Measurements from ENCODE around the gene TNRC6B.
A peak's percentile ranks its signal among the peaks of the same experiment; 100 is the strongest.

TNRC6B gene

DNA sequence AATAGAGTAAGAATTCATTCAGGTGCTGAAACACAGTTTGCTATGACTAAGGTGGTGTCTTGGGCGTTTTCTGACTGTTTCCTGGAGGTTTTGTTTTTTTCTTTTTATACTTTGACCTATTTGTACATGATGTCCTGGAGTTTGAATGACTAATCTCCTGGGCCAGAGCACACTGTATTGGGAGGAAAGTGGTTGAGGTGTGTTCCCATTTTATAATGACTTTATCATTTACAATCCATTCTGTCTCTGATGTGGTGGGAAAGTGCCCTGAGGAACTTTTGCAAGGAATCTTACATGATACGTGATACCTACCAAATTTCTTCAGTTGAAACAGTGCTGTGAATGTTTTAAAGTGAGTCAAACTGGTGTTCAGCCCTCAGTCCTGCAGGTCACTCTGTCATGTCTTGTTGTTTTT is 80.8 kb downstream of the TNRC6B start:
- H3K36me3 Mint-ChIP-seq: peaks cover 26% of the 10 kb centered on the region
- H3K9me3 Mint-ChIP-seq: no peaks in the 10 kb centered on the region
- no peak for DNase-seq (ENCODE audit: low spot score in 2 of 2)
- peaks cover 50% of the 10 kb centered on the region for H3K4me1 Mint-ChIP-seq
- ATAC-seq: peak; percentile 96
- peak overlapping the region; percentile 12 for H3K4me3 Mint-ChIP-seq
- H3K27ac Mint-ChIP-seq: peak overlapping the region; percentile 63

- H3K4me1 Mint-ChIP-seq: peaks cover 64% of the 10 kb centered on the region
- ATAC-seq: no peak
Measured at GRCh38 chr22:40261783-40262182, 84.1 kb downstream of the TNRC6B start.

DNA sequence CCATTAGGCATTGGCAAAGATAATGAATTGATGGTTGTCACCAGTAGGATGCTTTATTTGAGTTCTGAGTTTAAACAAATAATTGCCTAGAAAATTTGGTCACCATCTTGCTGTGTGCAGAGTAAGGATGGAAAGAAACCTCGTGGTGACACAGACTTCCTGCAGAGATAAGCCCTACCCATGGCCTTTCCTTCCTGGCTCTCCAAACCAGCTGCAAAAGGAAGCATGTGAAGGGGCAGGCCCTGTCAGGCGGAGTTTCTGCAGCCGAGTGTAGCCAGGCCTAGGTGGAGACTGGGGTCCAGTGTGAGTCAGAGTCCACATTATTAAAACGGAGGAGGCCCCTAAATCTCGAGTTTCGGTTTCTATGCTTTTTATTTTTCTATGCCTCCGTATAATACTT is 85.5 kb downstream of the TNRC6B start:
- ATAC-seq: no peak
- Mint-ChIP-seq H3K4me1 (peaks cover 50% of the 10 kb centered on the region), H3K27ac (no peak overlapping the region), H3K36me3 (peaks cover 56% of the 10 kb centered on the region), H3K4me3 (no peak overlapping the region), H3K9me3 (no peaks in the 10 kb centered on the region)
- DNase-seq (ENCODE audit: low spot score in 2 of 2): no peak

More at GRCh38 chr22:40261783-40262182, 84.1 kb downstream of the TNRC6B start:
- DNase-seq (ENCODE audit: low spot score in 2 of 2): no peak
- Mint-ChIP-seq H3K4me3 (no peak overlapping the region), H3K36me3 (peaks cover 53% of the 10 kb centered on the region), H3K27ac (no peak overlapping the region), H3K9me3 (no peaks in the 10 kb centered on the region)

DNA sequence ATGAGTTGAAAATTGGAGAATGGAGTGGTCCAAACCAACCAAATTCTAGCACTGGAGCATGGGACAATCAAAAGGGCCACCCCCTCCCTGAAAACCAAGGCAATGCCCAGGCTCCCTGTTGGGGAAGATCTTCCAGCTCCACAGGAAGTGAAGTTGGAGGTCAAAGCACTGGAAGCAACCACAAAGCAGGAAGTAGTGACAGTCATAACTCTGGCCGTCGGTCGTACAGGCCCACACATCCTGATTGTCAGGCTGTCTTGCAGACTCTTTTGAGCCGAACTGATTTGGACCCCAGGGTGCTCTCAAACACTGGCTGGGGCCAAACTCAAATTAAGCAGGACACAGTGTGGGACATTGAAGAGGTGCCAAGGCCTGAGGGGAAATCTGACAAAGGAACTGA is 88.1 kb downstream of the TNRC6B start:
- H3K4me3 Mint-ChIP-seq: no peak overlapping the region
- peaks cover 70% of the 10 kb centered on the region for H3K36me3 Mint-ChIP-seq
- peak; percentile 53 for ATAC-seq

DNA sequence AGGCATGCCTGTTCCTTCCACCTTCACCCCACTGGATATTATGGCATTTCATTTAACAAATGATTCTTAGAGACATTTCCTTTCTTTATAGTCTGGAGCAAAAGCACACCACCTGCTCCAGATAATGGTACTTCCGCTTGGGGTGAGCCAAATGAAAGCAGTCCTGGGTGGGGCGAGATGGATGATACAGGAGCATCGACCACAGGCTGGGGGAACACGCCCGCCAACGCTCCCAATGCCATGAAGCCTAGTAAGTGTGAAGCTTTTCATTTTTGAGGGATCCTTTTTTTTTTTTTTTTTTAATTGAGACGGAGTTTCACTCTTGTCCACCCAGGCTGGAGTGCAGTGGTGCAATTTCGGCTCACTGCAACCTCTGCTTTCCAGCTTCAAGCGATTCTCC is 92.3 kb downstream of the TNRC6B start:
- Mint-ChIP-seq H3K9me3 (no peaks in the 10 kb centered on the region), H3K4me1 (peaks cover 13% of the 10 kb centered on the region), H3K36me3 (peaks cover 74% of the 10 kb centered on the region), H3K4me3 (no peak overlapping the region), H3K27ac (no peak overlapping the region)
- DNase-seq (ENCODE audit: low spot score in 2 of 2) (no peak), ATAC-seq (no peak)

More for the DNA sequence above, 88.1 kb downstream of the TNRC6B start:
- Mint-ChIP-seq H3K9me3 (no peaks in the 10 kb centered on the region), H3K27ac (peak overlapping the region; percentile 75), H3K4me1 (peaks cover 37% of the 10 kb centered on the region)
- DNase-seq (ENCODE audit: low spot score in 2 of 2): no peak

- no peak for DNase-seq (ENCODE audit: low spot score in 2 of 2)
- H3K27ac Mint-ChIP-seq: peak overlapping the region; percentile 26
- peaks cover 12% of the 10 kb centered on the region for H3K4me1 Mint-ChIP-seq
- no peak overlapping the region for H3K4me3 Mint-ChIP-seq
- peaks cover 73% of the 10 kb centered on the region for H3K36me3 Mint-ChIP-seq
- no peak for ATAC-seq
- H3K9me3 Mint-ChIP-seq: no peaks in the 10 kb centered on the region
Measured at GRCh38 chr22:40270748-40271373, 93.1 kb downstream of the TNRC6B start.

GRCh38 chr22:40271440-40271839 is 93.7 kb downstream of the TNRC6B start:
- H3K36me3 Mint-ChIP-seq: peaks cover 71% of the 10 kb centered on the region
- H3K4me1 Mint-ChIP-seq: peaks cover 13% of the 10 kb centered on the region
- no peak overlapping the region for H3K4me3 Mint-ChIP-seq
- no peak for DNase-seq (ENCODE audit: low spot score in 2 of 2)
- no peak for ATAC-seq
- H3K9me3 Mint-ChIP-seq: no peaks in the 10 kb centered on the region
- peak overlapping the region; percentile 26 for H3K27ac Mint-ChIP-seq

GRCh38 chr22:40273319-40273718 is 95.6 kb downstream of the TNRC6B start:
- no peaks in the 10 kb centered on the region for H3K9me3 Mint-ChIP-seq
- H3K36me3 Mint-ChIP-seq: peaks cover 69% of the 10 kb centered on the region
- no peak overlapping the region for H3K27ac Mint-ChIP-seq
- DNase-seq (ENCODE audit: low spot score in 2 of 2) (no peak), ATAC-seq (no peak)
- peaks cover 16% of the 10 kb centered on the region for H3K4me1 Mint-ChIP-seq
- no peak overlapping the region for H3K4me3 Mint-ChIP-seq

DNA sequence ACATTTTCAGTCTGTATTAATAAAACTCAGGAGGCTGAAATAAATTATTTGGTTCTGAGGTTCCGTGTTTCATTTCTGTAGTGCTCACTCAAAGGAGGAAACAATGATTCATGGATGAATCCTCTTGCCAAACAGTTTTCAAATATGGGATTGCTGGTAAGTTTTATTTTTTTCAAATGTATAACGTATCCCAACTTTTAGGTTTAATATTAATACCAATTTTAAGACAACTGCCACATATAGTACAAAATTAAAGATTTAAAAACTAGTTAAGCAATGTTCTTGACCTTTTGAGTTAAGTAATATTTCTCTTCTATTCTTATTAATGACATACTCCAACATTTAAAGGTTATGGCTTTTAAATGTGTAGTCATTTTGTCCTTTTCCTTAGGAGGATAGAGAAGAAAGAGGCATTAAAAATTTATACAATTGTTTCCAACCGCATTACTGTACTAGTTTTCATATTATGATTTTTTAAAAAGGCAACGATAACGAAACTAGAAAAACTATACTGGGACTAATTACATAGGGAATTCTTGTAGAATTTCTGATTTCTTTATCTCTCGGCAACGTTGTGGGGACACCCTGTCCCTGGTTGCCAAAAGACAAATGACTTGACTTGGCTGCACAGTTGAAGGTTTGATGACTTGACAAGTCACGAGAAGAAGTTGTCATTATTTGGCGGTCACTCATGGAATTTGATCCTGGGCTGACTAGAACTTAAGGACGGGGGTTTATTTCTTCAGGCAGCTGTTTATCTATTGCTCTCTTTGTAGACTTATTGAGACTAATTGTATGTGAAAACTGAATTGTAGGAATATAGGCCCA is 99.5 kb downstream of the TNRC6B start:
- no peak for ATAC-seq
- H3K27ac Mint-ChIP-seq: peak overlapping the region; percentile 95
- H3K4me3 Mint-ChIP-seq: peak overlapping the region; percentile 74
- H3K36me3 Mint-ChIP-seq: peaks cover 70% of the 10 kb centered on the region
- DNase-seq (ENCODE audit: low spot score in 2 of 2): no peak
- H3K9me3 Mint-ChIP-seq: no peaks in the 10 kb centered on the region
- H3K4me1 Mint-ChIP-seq: peaks cover 16% of the 10 kb centered on the region

DNA sequence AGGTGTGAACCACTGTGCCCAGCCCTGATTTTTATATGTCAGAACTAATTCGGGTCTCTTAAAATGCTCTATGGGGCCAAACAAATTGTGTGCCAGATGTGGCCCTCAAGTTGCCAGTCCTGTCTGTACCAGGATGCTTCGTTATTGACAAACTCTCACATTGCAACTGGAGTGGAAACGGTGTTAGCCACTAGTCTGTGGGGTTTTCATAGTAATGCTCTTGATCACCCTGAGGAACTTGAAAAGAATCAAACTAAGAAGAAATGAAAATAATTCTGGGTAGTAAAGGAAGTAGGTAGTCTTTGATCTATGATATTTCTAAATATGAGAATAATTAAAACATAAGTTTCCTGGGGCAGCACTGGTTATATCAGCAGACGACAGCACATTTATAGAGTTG is 101.3 kb downstream of the TNRC6B start:
- H3K4me3 Mint-ChIP-seq: no peak overlapping the region
- H3K4me1 Mint-ChIP-seq: peaks cover 16% of the 10 kb centered on the region
- peak overlapping the region; percentile 20 for H3K27ac Mint-ChIP-seq
- H3K9me3 Mint-ChIP-seq: no peaks in the 10 kb centered on the region
- ATAC-seq: no peak
- H3K36me3 Mint-ChIP-seq: peaks cover 66% of the 10 kb centered on the region
- no peak for DNase-seq (ENCODE audit: low spot score in 2 of 2)

GRCh38 chr22:40281717-40282116 is 104.0 kb downstream of the TNRC6B start:
- peaks cover 17% of the 10 kb centered on the region for H3K4me1 Mint-ChIP-seq
- no peak for DNase-seq (ENCODE audit: low spot score in 2 of 2)
- H3K27ac Mint-ChIP-seq: no peak overlapping the region
- peaks cover 74% of the 10 kb centered on the region for H3K36me3 Mint-ChIP-seq
- H3K9me3 Mint-ChIP-seq: no peaks in the 10 kb centered on the region
- no peak for ATAC-seq
- H3K4me3 Mint-ChIP-seq: no peak overlapping the region

GRCh38 chr22:40285513-40285912 is 107.8 kb downstream of the TNRC6B start:
- no peak for DNase-seq (ENCODE audit: low spot score in 2 of 2)
- peak; percentile 17 for ATAC-seq
- H3K4me3 Mint-ChIP-seq: no peak overlapping the region
- H3K9me3 Mint-ChIP-seq: no peaks in the 10 kb centered on the region
- H3K27ac Mint-ChIP-seq: peak overlapping the region; percentile 96
- peaks cover 41% of the 10 kb centered on the region for H3K4me1 Mint-ChIP-seq
- peaks cover 68% of the 10 kb centered on the region for H3K36me3 Mint-ChIP-seq

DNA sequence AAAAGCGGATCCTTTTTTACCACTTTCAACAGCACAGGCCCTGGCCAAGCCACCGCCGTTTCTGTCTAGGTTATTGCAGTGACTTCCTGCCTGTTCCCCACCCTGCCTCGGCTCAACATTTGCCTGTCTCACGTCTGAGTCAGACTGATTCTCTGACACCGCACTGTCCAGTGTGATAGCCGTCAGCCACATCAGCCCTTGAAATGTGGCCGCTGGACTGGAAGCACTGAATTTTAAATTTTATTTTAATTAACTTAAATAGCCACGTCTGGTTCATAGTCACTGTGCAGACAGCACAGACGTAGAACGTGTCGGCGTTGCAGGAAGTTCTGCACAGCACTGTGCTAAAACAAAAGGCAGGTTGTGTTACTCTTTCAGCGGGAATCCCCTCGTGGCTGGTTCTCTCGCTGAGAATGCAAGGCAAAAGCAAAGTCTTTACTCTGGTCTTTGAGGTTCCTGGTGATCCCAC is 112.3 kb downstream of the TNRC6B start:
- Mint-ChIP-seq H3K4me3 (peak overlapping the region; percentile 61), H3K27ac (peak overlapping the region; percentile 96), H3K4me1 (peaks cover 43% of the 10 kb centered on the region), H3K36me3 (peaks cover 64% of the 10 kb centered on the region), H3K9me3 (no peaks in the 10 kb centered on the region)
- peak; percentile 89 for ATAC-seq
- DNase-seq (ENCODE audit: low spot score in 2 of 2): peak; percentile 49 to 78

DNA sequence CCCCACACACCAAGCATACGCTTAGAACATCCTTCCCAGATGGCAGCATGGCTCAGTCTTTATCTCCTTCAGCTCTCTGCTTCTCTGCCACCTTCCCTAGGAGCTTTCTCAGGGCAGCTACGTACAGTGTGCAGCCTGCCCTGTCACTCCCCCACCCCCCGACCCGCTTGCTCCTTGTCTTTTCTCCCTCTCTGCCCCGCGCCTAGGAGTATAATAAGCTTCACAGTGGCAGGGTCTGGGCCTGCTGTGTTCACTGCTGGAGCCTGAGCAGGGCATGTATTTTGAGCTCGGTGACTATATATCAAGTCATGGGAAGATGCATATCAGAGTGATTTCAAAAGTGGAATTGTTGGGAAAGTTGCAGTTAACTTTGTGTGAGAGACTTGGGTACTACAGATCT is 112.8 kb downstream of the TNRC6B start:
- ATAC-seq (no peak), DNase-seq (ENCODE audit: low spot score in 2 of 2) (no peak)
- Mint-ChIP-seq H3K4me1 (peaks cover 39% of the 10 kb centered on the region), H3K9me3 (no peaks in the 10 kb centered on the region), H3K27ac (peak overlapping the region; percentile 96), H3K4me3 (peak overlapping the region; percentile 61), H3K36me3 (peaks cover 65% of the 10 kb centered on the region)

GRCh38 chr22:40294696-40295095 is 117.0 kb downstream of the TNRC6B start:
- H3K27ac Mint-ChIP-seq: peak overlapping the region; percentile 4
- DNase-seq (ENCODE audit: low spot score in 2 of 2): no peak
- H3K9me3 Mint-ChIP-seq: no peaks in the 10 kb centered on the region
- peaks cover 19% of the 10 kb centered on the region for H3K4me1 Mint-ChIP-seq
- no peak overlapping the region for H3K4me3 Mint-ChIP-seq
- peaks cover 61% of the 10 kb centered on the region for H3K36me3 Mint-ChIP-seq
- ATAC-seq: no peak

- Mint-ChIP-seq H3K9me3 (no peaks in the 10 kb centered on the region), H3K36me3 (peaks cover 73% of the 10 kb centered on the region)
Measured at GRCh38 chr22:40300316-40300715, 122.6 kb downstream of the TNRC6B start.

More at GRCh38 chr22:40300316-40300715, 122.6 kb downstream of the TNRC6B start:
- ATAC-seq (no peak), DNase-seq (ENCODE audit: low spot score in 2 of 2) (no peak)
- no peaks in the 10 kb centered on the region for H3K4me1 Mint-ChIP-seq
- H3K4me3 Mint-ChIP-seq: no peak overlapping the region
- no peak overlapping the region for H3K27ac Mint-ChIP-seq
